Peyer's patch (tissue), 4 donors: ENCODE data around the gene NPTN.

Experiments
- CTCF ChIP-seq, 6 experiments: fragments of 450-650 bp in 4 of 6; fragments of 200-600 bp in 2 of 6; sonication (generic) in 1 of 6; IDR thresholded peaks; one replicate each; pipeline ENCODE4 v1.5.1; 2017 to 2019; ENCODE audit warnings: antibody characterized with exemption in 6 of 6, mild to moderate bottlenecking in 3 of 6, moderate library complexity in 1 of 6
- POLR2A ChIP-seq, 2 donors: fragments of 450-650 bp; IDR thresholded peaks; one replicate each; pipeline ENCODE4 v1.5.1; 2017; ENCODE audit warnings: antibody characterized with exemption in 2 of 2, mild to moderate bottlenecking in 2 of 2, moderate library complexity in 2 of 2

- TF ChIP-seq CTCF (IDR thresholded peaks at IDR 0.05) (no peak), POLR2A (IDR thresholded peaks at IDR 0.05) (no peak)
Observed at GRCh38 chr15:73541479-73541878, 91.7 kb downstream of the NPTN start.
